ENCODE measurements around the gene PIK3IP1.
"Not testable (repeated sequence)": the region's sequence is repeated elsewhere in the genome, so short reads cannot be mapped to it uniquely, and the experiment has no call there.

PIK3IP1 gene

DNA sequence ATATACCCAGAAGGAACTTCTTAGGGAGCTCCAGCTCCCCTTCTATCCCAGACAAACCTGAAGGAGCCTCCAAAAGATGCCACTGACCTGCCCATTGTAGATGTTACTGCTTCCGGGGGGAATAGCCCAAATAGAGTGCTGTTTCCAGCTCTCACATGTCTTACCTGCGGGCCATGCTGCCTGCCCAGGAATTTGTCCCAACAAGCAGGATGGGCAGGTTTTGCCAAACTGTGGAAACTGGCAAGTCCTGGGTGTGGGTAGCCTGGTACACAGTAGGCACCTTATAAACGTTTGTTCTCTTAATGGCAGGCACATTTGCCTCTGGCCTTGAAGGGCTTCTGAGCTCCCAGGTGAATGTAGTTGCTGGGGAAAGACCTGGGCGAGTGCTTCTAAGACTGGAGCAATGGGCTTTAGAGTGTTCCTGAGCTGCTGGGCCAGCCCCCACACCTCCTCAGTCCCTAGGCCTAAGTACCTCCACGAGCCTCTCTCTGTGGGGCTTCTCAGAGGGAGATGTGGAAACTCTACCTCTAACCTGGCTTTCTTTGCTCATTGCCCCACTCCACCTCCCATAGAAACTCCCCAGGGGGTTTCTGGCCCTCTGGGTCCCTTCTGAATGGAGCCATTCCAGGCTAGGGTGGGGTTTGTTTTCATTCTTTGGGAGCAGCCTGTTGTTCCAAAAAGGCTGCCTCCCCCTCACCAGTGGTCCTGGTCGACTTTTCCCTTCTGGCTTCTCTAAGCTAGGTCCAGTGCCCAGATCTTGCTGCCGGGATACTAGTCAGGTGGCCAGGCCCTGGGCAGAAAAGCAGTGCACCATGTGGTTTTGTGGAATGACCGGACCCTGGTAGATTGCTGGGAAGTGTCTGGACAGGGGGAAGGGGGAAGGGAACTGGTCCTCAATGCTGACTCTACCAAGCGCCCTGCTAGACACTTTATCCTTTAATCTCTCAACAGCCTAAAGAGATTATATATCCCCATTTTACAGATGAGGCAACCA, 43.0 kb downstream of the PIK3IP1 start:
- peak; percentile 49 for DNase-seq

DNA sequence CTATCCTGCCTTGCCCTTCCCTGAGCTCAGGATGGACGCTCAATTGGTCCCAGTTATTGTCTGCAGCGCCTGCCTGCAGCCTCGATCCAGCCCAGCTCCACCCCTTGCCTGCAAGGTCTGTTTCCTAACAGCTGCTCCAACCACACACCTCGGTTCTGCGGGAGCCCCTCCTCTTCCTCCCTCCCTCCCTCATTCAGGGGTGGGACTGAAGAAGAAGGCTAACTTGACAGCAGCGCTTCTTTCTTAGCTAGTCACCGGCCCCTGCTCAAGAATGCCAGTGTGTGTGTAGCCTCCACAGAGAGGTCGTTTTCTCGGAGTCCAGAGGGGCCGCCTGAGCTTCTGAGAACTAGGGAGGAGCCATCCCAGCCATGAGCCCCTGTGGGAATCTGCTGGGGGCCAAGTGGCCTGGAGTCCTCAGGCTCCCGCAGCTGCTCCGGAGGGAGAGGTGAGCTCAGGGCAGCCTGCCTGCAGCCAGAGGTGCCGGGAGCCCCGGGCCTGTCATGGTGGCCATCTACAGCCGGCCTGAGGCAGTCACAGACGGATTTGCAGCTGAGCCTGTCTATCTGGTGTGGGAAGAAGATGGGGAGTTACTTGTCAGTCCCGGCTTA, 44.0 kb downstream of the PIK3IP1 start:
- peak; percentile 95 for DNase-seq

DNA sequence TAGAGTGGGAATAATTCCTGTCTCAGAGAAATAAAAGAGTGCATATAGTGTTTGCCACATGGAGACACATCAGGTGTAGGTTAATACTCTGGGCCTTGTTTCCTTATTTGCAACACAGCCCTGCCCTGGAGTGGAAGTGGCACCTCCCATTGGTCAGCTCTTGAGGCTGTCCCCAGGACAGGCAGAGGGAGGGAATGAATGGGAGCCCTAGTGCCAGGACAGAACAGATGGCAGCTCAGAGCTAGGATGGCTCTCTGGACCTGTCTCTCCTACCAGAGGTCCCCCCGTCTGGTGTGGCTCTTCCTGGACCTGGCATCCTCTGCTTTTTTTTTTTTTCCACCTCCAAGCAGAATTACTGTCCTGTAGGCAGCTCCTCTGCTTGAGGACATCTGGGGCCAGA, 44.6 kb downstream of the PIK3IP1 start:
- no peak for DNase-seq

DNA sequence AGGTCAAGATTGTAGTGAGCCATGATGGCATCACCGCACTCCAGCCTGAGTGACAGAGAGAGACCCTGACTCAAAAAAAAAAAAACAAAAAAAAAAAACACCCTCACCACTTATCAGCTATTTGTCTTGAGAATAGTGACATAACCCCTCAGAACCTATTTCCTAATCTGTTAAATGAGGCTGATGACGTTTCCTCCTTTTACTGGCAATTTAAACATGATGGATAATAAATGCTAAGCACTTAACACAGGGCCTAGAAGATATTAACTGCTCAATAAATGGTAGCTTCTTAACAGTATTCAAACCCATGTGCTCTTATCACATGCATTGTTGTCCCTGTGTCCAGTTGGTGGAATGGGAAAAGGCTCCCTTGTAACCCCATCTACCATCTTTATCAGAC, 45.6 kb downstream of the PIK3IP1 start:
- no peak for DNase-seq

DNA sequence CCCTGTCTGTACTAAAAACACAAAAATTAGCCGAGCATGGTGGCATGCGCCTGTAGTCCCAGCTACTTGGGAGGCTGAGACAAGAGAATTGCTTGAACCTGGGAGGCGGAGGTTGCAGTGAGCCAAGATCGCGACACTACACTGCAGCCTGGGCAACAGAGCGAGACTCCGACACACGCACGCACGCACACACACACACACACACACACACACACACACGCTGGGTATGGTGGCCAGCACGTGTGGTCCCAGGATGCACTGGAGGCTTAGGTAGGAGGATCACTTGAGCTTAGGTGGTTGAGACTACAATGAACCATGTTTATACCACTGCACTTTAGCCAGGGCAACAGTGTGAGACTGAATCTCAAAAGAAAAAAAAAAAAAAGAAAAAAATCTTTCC, 46.3 kb downstream of the PIK3IP1 start:
- DNase-seq, result not testable (repeated sequence)

DNA sequence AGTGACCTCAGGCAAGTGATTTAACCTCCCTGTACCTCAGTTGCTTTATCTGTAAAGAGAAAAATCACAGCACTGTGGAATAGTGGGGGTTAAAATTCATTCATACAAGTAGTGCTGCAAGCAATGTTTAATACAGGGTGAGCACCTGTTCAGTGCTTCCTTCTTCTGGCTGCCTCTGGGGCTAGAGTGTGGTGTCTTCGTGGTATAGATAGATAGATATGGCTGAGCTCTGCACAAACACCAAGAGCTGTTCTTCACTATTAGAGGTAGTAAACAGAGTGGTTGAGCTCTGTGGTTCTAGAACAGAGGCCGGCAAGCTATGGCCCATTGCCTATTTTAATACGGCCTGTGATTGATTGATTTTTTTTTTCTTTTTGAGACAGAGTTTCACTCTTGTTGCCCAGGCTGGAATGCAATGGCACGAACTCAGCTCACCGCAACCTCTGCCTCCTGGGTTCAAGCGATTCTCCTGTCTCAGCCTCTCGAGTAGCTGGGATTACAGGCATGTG, 47.3 kb downstream of the PIK3IP1 start:
- no peak for DNase-seq

DNA sequence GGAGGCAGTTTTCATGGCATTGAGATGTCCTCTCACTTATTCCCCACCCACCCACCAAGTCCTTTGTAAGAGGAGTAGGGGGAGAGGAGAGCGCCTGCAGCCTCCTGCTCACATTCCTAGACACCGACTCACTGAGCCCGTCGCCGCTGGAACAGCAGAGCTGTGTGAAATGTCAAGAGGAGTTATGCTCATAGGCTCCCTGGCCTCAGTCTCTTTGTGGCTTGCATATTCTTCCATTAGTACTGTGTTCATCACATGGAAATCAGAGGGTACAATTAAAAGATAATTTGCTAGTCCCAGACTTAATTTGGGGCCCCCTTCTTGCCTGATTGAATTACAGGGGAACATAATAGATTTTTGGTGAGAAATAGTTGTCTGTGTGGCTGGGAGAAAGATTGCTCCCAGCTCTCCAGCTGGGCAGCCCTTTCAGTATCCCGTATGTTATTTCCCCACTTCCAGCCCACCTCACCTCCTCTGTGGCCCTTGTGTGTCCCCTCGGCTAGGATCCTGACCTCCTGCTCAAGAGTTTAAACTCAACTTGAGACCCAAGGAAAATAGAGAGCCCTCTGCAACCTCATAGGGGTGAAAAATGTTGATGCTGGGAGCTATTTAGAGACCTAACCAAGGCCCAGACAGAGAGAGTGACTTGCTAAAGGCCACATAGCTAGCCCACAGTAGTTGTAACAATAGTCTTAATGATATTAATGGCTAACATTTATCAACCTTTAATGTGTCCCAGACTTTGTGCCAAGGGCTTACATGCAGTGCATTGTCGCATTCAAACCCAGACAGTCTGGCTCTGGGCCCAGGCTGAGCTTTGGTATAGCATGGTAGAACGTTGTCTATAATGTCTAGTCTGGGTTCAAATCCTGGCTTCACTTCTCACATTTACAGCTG, 48.0 kb downstream of the PIK3IP1 start:
- DNase-seq, result peak; percentile 94

DNA sequence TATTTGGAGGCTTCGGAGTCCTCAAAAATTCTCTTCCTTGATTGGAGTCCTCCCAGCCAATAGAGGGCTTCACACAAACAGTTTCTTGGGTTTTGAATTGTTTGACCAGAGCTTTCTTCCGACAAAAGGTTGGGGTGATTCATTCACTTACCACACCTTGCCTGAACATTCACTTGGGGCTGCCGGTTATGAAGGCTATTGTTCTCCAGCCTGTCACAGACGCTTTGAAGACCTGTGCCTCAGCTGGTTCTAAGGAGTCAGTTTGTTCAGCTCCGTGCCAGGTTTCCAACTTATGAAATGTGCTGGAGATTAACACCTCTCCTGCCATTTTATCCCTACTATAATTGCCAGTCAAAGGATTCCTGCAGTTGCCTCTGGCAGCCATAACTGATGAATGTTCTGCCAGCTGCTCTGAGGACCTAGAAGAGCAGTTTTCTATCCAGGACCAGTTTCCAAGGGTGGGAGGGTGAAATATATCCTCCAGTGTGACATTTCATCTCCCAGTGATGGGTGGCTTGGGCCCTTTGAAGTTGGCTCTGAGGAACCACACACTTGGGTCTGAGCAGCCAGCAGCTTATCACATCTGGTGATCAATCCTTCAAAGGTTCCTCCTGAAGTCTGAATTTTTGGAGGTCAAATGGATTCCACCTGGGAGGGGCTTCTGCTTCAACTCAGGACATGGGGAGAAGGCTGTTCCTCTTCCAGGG, 48.8 kb downstream of the PIK3IP1 start:
- DNase-seq, result no peak

DNA sequence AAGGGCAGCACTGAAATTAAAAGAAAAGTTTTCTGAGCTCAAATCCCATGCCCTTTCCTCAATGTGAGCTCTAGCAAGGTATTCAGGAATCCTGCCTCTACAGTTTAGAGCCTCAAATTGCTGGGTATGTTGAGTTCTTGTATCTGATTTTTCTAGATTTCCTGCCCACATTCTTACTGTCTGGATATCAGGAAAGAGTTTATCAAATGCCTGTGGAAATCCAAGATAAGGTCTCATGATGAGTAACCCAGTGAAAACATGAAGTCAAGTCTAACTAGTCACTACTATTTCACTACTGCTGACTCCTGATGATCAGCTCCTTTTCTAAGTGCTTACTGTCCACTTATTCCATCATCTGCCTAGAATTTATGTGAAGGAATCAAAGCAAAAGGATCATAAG, 50.4 kb downstream of the PIK3IP1 start:
- DNase-seq, result peak; percentile 87

DNA sequence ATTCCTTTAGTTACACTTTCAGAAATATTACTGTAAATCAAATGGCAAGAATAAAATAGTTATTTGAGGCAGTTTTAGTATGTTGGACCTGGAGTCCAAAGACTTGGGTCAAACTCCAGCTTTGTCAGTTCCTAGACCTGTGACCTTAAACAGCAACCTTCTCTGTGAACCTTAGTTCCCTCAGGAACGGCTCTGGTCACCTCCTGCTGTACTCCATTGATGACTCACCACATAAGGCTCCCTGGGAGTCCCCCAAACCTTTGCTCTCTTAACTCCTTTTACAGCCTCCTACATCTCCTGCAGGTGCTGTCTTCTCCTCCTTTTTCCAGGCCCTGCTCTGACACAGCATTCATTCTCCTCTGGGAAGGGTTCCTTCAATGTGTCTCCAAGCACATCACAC, 51.1 kb downstream of the PIK3IP1 start:
- peak; percentile 30 for DNase-seq

DNA sequence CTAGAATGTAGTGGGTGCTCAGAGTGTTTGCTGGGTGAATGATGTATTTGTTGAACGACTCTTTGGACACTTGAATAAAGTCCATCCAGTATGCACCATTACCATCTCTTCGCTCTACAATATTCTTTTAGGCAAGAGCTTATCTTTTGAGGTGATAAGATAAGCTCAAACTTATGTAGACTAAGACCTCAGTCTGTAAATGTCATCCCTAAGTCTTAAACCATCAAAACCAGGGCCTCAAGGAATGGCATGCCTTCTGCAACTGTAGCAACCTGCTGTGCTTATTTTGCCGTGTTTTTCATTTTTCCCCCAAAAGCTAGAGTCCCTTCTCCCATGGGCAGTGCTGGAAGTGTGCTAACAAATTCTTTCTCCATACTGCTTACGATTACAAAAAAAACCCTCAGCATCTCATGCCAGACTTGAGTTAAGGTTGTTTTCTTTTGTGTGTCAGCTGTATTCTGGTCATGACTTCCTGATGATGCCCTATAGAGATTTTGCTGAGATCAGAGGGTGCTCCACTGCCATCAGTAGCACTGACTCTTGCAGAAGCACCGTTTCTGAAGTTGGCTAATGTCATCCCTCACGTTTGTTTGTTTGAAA, 52.4 kb downstream of the PIK3IP1 start:
- DNase-seq, result peak; percentile 72

DNA sequence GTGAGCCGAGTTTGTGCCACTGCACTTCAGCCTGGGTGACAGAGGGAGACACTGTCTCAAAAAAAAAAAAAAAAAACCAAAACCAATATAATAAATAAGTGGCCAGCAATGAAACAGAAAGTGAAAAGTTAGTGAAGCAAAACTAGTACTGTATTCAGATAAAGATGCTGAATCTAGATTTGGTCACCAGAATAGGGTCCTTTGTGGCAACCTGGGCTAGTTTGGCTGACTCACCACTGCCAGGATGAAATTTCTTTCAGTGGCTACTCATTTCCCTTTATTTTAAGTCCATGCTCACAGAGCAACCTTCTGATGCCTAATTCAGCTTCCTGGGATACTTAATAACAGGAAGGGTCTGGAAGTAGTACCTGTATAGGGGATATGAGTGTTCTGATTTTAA, 54.2 kb downstream of the PIK3IP1 start:
- DNase-seq, result no peak

DNA sequence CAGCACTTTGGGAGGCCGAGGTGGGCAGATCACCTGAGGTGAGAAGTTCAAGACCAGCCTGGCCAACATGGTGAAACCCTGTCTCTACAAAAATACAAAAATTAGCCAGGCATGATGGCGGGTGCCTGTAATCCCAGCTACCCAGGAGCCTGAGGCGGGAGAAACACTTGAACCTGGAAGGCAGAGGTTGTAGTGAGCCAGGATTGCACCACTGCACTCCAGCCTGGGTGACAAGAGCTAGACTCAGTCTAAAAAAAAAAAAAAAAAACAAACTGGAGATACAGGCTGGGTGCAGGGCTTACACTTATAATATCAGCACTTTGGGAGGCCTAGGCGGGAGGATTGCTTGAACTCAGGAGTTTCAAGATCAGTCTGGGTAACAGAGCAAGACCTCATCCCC, 56.2 kb downstream of the PIK3IP1 start:
- DNase-seq, result not testable (repeated sequence)

DNA sequence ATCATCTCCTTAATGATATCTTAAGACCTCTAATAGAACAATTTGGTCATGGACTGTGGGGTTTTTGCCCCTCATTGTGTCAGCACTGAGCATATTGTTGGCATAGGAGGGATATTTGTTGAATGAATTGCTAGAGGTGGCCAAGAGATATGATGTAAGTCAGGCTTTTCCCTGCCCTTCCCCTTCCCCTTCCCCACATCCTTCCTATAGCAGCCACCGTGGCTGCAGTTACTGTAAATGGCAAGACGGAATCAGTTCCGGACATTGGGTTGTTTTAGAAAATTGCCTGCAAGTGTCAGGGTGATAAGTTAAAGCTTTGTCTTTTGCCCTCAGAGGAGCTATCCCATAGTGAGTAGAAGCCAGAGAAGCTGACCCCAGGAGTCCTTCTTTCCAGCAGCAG, 57.2 kb downstream of the PIK3IP1 start:
- DNase-seq, result no peak

DNA sequence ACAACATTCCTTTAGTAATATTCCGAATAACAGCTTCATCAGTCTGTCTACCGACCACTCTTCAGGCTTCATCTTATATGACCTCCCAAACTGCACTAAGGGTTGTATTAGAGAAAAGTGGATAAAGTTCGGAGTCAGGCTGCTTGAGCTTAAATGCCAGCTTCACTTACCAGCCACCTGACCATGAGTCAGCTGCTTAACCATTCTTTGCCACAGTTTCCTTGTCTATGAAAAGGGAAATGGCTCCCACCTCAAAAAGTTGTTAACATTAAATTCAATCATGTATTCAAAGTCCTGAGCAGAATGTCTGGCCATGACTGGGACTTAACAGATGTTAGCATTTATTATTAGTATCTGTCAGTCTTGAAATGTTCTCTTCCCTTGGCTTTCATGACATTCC, 59.3 kb downstream of the PIK3IP1 start:
- DNase-seq, result no peak
